Measurements from ENCODE around the gene SIGLEC12. TPM values are rescaled to one million over a fixed set of nuclear protein-coding genes. Genes with fewer than 3 reads are reported as not detected.

Gene SIGLEC12
- total and polyA plus RNA-seq, 9 of the 15 experiments (the other 6 are each of a cell fraction or from before 2014, with no cell fraction given) = 0.08 to 1.3 (median 0.54) TPM

DNA sequence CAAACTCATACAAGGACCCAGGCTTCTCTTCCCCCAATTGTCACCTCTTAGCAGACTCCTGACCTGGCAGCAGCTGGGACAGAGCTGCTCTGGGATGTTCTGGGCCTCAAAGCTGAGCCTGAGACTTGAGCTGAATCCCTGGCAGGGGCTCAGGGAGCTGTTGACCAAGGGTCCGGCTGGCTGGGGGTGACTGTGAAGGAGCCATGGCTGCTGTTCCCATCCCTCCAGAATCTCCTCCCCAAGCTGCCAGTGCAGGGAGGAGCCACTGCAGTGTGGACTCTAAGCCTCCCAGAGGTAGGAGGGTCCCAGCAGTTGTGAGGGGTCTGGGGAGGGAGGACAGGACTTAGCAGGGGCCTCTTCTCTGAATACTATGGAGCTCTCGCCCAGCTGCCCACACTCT, 27.7 kb upstream of the SIGLEC12 start:
- WGBS (ENCODE audit: insufficient coverage, low coverage, missing lambda C conversion rate) = 71% methylated on average over 2 of the region's 2 CpGs

DNA sequence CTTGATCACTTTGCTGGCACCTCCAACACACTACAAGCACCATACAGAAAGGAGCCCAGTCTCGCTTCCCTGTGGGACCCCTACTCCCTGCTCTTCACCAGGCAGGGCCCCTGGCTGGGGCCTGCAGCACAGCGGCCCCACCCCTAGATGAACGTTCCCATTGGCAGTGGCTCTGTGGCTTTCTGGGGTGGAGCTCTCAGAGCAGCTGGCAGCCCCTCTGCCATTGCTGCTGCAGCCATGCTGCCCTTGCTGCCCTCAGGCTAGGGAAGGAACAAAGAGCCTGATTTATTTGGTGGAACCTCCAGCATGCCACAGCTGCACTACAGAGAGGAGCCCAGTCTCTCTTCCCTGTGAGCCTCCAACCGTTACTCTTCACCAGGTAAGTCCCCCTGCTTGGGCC, 24.1 kb upstream of the SIGLEC12 start:
- no TSS peak for BruUV-seq (replicated peaks)
- H3K27me3 ChIP-seq (ENCODE audit: control insufficient read depth in 2 of 2, insufficient read depth in 2 of 2, low read length in 2 of 2) = no peaks in the 10 kb centered on the region
- H3K9ac ChIP-seq (ENCODE audit: insufficient read depth in 1 of 2, low read depth in 2 of 2, low read length in 2 of 2) = peak overlapping the region in 1 of 2 experiments; percentile 82; a peak in 2 of 4 replicates
- H3K27ac ChIP-seq (ENCODE audit: extremely low read depth, low read depth, low read length) = no peak overlapping the region; the same call in 2 of the 3 replicates
- H3K4me1 ChIP-seq (replicated peaks in 1 of 2; ENCODE audit: control insufficient read depth in 2 of 2, insufficient read depth in 2 of 2, low read length in 2 of 2) = peaks cover 36 to 40% of the 10 kb centered on the region in 2 experiments
- no peaks in the 10 kb centered on the region for H4K20me1 ChIP-seq (replicated peaks; ENCODE audit: control insufficient read depth, insufficient read depth, low read length)
- WGBS (ENCODE audit: insufficient coverage, low coverage, missing lambda C conversion rate) = 56% methylated on average over 4 of the region's 4 CpGs
- no peaks in the 10 kb centered on the region for H3K79me2 ChIP-seq (ENCODE audit: control insufficient read depth, insufficient read depth, low read length)
- ChIA-PET CTCF (ENCODE audit: low intra/inter-chr PET ratio) (no interaction called here), POLR2A (interaction anchor here (0.6 to 1.0 kb wide), 3 partner anchors 12 to 136 kb away, joined by 3 read pairs; no protein-coding TSS in a partner anchor)
- H3K9me3 ChIP-seq (replicated peaks; ENCODE audit: control insufficient read depth, insufficient read depth, low read depth, low read length) = no peaks in the 10 kb centered on the region
- H3K9me1 ChIP-seq (ENCODE audit: control insufficient read depth, insufficient read depth, low read length) = no peaks in the 10 kb centered on the region
- in situ Hi-C loops (cut with MboI) = no loop called here
- FAIRE-seq (no peak), ATAC-seq (peak; percentile 46), DNase-seq (ENCODE audit: extremely low read depth in 1 of 4, low spot score in 3 of 4) (peak in 1 of 4 experiments; percentile 10)
- intact Hi-C loops (cut with micrococcal nuclease) = no loop called here
- no peaks in the 10 kb centered on the region for H3K36me3 ChIP-seq (ENCODE audit: control insufficient read depth, insufficient read depth, low read length)
- no peak overlapping the region for H3K4me3 ChIP-seq
- no peak overlapping the region for H3K4me2 ChIP-seq (ENCODE audit: insufficient read depth, low read length)
- no peak for TF ChIP-seq NCOA6 (IDR thresholded peaks at IDR 0.05)
- TF ChIP-seq ZNF121 (CRISPR knock-in tag; conservative IDR thresholded peaks at IDR 0.05) = no peak
- no peak for TF ChIP-seq NFIC (IDR thresholded peaks at IDR 0.05)
- TF ChIP-seq SP1 (CRISPR knock-in tag; IDR thresholded peaks at IDR 0.05) = no peak
- H2AFZ ChIP-seq (ENCODE audit: low read depth, low read length) = peak overlapping the region; percentile 85

More for the DNA sequence above, 27.7 kb upstream of the SIGLEC12 start:
- Histone ChIP-seq H2AFZ (ENCODE audit: low read depth, low read length) (peak overlapping the region; percentile 28; the same call in 1 of the 2 replicates), H3K4me2 (ENCODE audit: insufficient read depth, low read length) (no peak overlapping the region), H3K9me1 (ENCODE audit: control insufficient read depth, insufficient read depth, low read length) (no peaks in the 10 kb centered on the region), H3K9me3 (replicated peaks; ENCODE audit: control insufficient read depth, insufficient read depth, low read depth, low read length) (no peaks in the 10 kb centered on the region), H3K27ac (ENCODE audit: extremely low read depth, low read depth, low read length) (no peak overlapping the region), H3K4me1 (replicated peaks in 1 of 2; ENCODE audit: control insufficient read depth in 2 of 2, insufficient read depth in 2 of 2, low read length in 2 of 2) (peaks cover 43 to 50% of the 10 kb centered on the region in 2 experiments), H3K27me3 (ENCODE audit: control insufficient read depth in 2 of 2, insufficient read depth in 2 of 2, low read length in 2 of 2) (no peaks in the 10 kb centered on the region), H3K9ac (ENCODE audit: insufficient read depth in 1 of 2, low read depth in 2 of 2, low read length in 2 of 2) (no peak overlapping the region), H4K20me1 (replicated peaks; ENCODE audit: control insufficient read depth, insufficient read depth, low read length) (no peaks in the 10 kb centered on the region), H3K4me3 (no peak overlapping the region), H3K36me3 (ENCODE audit: control insufficient read depth, insufficient read depth, low read length) (no peaks in the 10 kb centered on the region), H3K79me2 (ENCODE audit: control insufficient read depth, insufficient read depth, low read length) (no peaks in the 10 kb centered on the region)
- no TSS peak for BruUV-seq (replicated peaks)
- ChIA-PET CTCF (ENCODE audit: low intra/inter-chr PET ratio) (no interaction called here), POLR2A (interaction anchor here (0.6 to 5.7 kb wide), 3 partner anchors 14 to 565 kb away, joined by 3 to 31 read pairs (median 3); no protein-coding TSS in a partner anchor)
- ATAC-seq = no peak
- in situ Hi-C loops (cut with MboI) = no loop called here
- TF ChIP-seq SRSF1 (IDR thresholded peaks at IDR 0.05; ENCODE audit: low read depth, low read length) (no peak), PML (IDR thresholded peaks at IDR 0.05; ENCODE audit: low read length) (no peak), XRCC3 (IDR thresholded peaks at IDR 0.05) (no peak), ZNF830 (CRISPR knock-in tag; IDR thresholded peaks at IDR 0.05) (no peak), RBFOX2 (IDR thresholded peaks at IDR 0.05; ENCODE audit: low read depth, low read length) (no peak)
- intact Hi-C loops (cut with micrococcal nuclease) = no loop called here
- FAIRE-seq = no peak
- DNase-seq (ENCODE audit: extremely low read depth in 1 of 4, low spot score in 3 of 4) = no peak

All from K562 (cell line).